Stimulated activated CD8-positive, alpha-beta memory T cell treated with anti-CD3 and anti-CD28 coated beads, Interleukin-4, amount 100 ng/mL, for 48 hours (primary cell): ENCODE measurements around the gene FRMD4A.

Experiments used
- DNase-seq: peaks from one replicate; pipeline ENCODE4 v3.0.0-alpha.2; 2020

Gene FRMD4A

GRCh38 chr10:14181567-14181936 is 149.2 kb downstream of the FRMD4A start:
- DNase-seq: no peak

GRCh38 chr10:14180911-14181566 is 149.7 kb downstream of the FRMD4A start:
- no peak for DNase-seq

- DNase-seq: no peak
Observed at GRCh38 chr10:14179251-14179650, 151.5 kb downstream of the FRMD4A start.

- DNase-seq: peak; percentile 29
Observed at GRCh38 chr10:14173706-14174594, 156.8 kb downstream of the FRMD4A start.

GRCh38 chr10:14173391-14173705 is 157.4 kb downstream of the FRMD4A start:
- no peak for DNase-seq

- no peak for DNase-seq
Observed at GRCh38 chr10:14172336-14172950, 158.3 kb downstream of the FRMD4A start.

- DNase-seq: no peak
Observed at GRCh38 chr10:14171336-14171735, 159.4 kb downstream of the FRMD4A start.

GRCh38 chr10:14163377-14164086 is 167.2 kb downstream of the FRMD4A start:
- no peak for DNase-seq

GRCh38 chr10:14162629-14163344 is 167.9 kb downstream of the FRMD4A start:
- no peak for DNase-seq

GRCh38 chr10:14162061-14162460 is 168.7 kb downstream of the FRMD4A start:
- no peak for DNase-seq

- DNase-seq: no peak
Observed at GRCh38 chr10:14160299-14160698, 170.4 kb downstream of the FRMD4A start.

GRCh38 chr10:14158575-14158974 is 172.1 kb downstream of the FRMD4A start:
- DNase-seq: no peak

- DNase-seq: no peak
Observed at GRCh38 chr10:14156104-14156503, 174.6 kb downstream of the FRMD4A start.

- DNase-seq: no peak
Observed at GRCh38 chr10:14153570-14154055, 177.1 kb downstream of the FRMD4A start.

- DNase-seq: no peak
Observed at GRCh38 chr10:14151571-14151970, 179.2 kb downstream of the FRMD4A start.

GRCh38 chr10:14150526-14150925 is 180.2 kb downstream of the FRMD4A start:
- no peak for DNase-seq

GRCh38 chr10:14146501-14146900 is 184.2 kb downstream of the FRMD4A start:
- no peak for DNase-seq

- DNase-seq: no peak
Observed at GRCh38 chr10:14146025-14146424, 184.7 kb downstream of the FRMD4A start.

GRCh38 chr10:14144451-14144850 is 186.3 kb downstream of the FRMD4A start:
- DNase-seq: no peak

- DNase-seq: no peak
Observed at GRCh38 chr10:14142606-14143250, 188.0 kb downstream of the FRMD4A start.

GRCh38 chr10:14141283-14141682 is 189.4 kb downstream of the FRMD4A start:
- no peak for DNase-seq

- no peak for DNase-seq
Observed at GRCh38 chr10:14137391-14137790, 193.3 kb downstream of the FRMD4A start.
